Stimulated activated naive CD8-positive, alpha-beta T cell treated with anti-CD3 and anti-CD28 coated beads, Interleukin-15, amount 100 ng/mL, for 72 hours (primary cell): ENCODE results near the gene CDC14B.
A peak's percentile ranks its signal among the peaks of the same experiment; 100 is the strongest.

Source experiments
- ATAC-seq: fragments of 150-1000 bp; cut with Tn5 transposase; 2 replicates; pipeline ENCODE4 v1.10.0; 2021; ENCODE audit warnings: mild to moderate bottlenecking, moderate library complexity
- DNase-seq, 2 donors: peaks; one replicate each; pipeline ENCODE4 v3.0.0; 2021 to 2022
- H3K27ac Mint-ChIP-seq, 2 donors: one replicate each; pipeline ENCODE4 v1.8.0; 2022; ENCODE audit warnings: mild to moderate bottlenecking in 2 of 2, mixed read lengths in 2 of 2, moderate library complexity in 2 of 2
- H3K27me3 Mint-ChIP-seq: one replicate; pipeline ENCODE4 v1.8.0; 2022; ENCODE audit warnings: mixed read lengths
- H3K4me1 Mint-ChIP-seq: one replicate; pipeline ENCODE4 v1.8.0; 2022; ENCODE audit warnings: mild to moderate bottlenecking, mixed read lengths
- H3K4me3 Mint-ChIP-seq, 2 donors: one replicate each; pipeline ENCODE4 v1.8.0; 2022; ENCODE audit warnings: mild to moderate bottlenecking in 2 of 2, mixed read lengths in 2 of 2, moderate library complexity in 1 of 2
- H3K9me3 Mint-ChIP-seq, 2 donors: one replicate each; pipeline ENCODE4 v1.8.0; 2022; ENCODE audit warnings: mixed read lengths in 2 of 2

Gene CDC14B

DNA sequence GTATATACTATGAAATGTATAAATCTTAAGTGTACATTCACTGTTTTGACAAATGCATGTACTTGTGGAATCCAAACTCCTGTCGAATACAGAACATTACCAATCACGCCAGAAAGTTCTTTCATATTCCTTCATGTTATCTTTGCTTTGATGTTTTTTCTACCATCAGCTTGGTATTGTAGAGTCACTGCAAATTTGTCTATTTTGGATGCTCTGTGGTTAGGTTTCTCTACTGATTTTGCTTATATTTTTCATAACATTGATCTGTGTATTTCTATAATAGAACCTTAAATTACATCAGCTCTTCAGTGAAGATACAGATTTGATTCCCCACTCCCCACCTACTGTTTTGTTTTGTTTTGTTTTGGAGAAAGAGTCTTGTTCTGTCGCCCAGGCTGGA lies 138.9 kb downstream of the CDC14B start:
- DNase-seq = no peak
- Mint-ChIP-seq H3K4me1 (peaks cover 9% of the 10 kb centered on the region), H3K27me3 (no peaks in the 10 kb centered on the region)

DNA sequence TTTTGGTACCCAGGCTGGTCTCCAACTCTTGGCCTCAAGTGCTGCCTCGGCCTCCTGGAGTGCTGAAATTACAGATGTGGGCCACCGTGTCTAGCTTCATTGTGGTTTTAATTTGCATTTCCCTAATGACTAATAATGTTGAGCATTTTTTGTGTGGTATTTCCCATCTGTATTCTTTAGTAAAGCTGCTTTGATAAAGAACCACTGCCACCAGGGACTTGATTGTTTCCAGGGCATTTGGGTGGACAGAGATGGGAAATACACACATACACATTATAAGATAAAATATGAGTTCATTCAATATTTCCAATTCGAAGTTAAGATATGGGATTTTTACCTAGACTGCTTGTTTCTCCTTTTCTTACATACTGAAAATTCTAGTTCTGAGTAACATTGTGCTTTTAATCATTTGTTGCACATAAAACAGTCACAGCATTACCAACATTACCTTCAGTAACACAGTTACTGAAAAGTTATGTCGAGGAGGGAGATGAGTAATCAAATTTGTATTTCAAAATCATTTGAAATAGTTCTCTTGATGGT lies 140.7 kb downstream of the CDC14B start:
- no peaks in the 10 kb centered on the region for H3K9me3 Mint-ChIP-seq
- H3K27me3 Mint-ChIP-seq = no peaks in the 10 kb centered on the region
- peak overlapping the region in 1 of 2 donors; percentile 30 for H3K4me3 Mint-ChIP-seq
- peak overlapping the region; percentile 80 to 93 for H3K27ac Mint-ChIP-seq
- DNase-seq (peak in 1 of 2 donors; percentile 59), ATAC-seq (peak; percentile 89)
- H3K4me1 Mint-ChIP-seq = peaks cover 9% of the 10 kb centered on the region

More for the DNA sequence above, 138.9 kb downstream of the CDC14B start:
- ATAC-seq = no peak
- no peaks in the 10 kb centered on the region for H3K9me3 Mint-ChIP-seq
- H3K4me3 Mint-ChIP-seq = no peak overlapping the region
- H3K27ac Mint-ChIP-seq = no peak overlapping the region

DNA sequence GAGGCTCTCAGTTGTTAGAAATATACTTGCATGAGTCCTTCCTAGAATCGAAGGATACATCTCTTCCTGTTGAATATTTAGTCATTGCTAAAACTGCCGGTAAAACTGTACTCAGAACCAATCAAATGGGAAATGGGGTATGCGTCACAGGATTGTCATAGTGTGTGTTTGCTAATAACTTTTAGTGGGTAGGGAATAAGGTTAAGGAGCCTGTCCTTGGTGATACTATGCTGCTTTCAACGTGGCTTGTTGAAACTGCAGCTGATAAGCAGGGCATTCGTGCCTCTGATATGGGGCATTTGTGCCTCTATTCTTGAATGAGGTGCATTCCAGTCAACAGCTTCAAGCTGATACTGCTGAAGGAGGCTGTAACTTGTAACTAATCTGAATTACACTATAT lies 143.1 kb downstream of the CDC14B start:
- Mint-ChIP-seq H3K9me3 (no peaks in the 10 kb centered on the region), H3K4me1 (peaks cover 9% of the 10 kb centered on the region), H3K4me3 (no peak overlapping the region), H3K27me3 (no peaks in the 10 kb centered on the region), H3K27ac (no peak overlapping the region)
- ATAC-seq = no peak
- no peak for DNase-seq

DNA sequence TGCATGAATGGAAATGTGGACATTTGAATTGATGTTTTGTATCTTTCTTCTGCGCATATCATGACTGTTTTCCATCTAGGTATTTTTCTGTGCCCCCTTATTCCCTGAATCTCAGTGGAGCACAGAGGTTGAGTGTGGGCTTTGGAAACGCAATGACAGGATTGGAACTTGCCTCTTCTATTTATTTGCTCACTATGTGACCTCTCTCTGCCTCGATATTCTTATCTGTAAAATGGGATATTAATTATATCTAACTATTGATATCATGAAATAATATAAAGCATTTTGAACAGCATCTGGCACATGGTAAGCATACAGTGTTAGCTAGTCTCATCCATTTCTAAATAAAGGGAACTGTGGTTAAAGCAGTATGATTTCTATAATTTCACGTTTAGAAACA lies 143.6 kb downstream of the CDC14B start:
- no peak for DNase-seq
- no peaks in the 10 kb centered on the region for H3K27me3 Mint-ChIP-seq
- no peak overlapping the region for H3K27ac Mint-ChIP-seq
- peaks cover 9% of the 10 kb centered on the region for H3K4me1 Mint-ChIP-seq
- H3K4me3 Mint-ChIP-seq = no peak overlapping the region
- ATAC-seq = no peak
- no peaks in the 10 kb centered on the region for H3K9me3 Mint-ChIP-seq

GRCh38 chr9:96467784-96468183 lies 151.9 kb downstream of the CDC14B start:
- no peak overlapping the region for H3K27ac Mint-ChIP-seq
- no peak overlapping the region for H3K4me3 Mint-ChIP-seq
- H3K27me3 Mint-ChIP-seq = no peaks in the 10 kb centered on the region
- no peak for DNase-seq
- ATAC-seq = no peak
- no peaks in the 10 kb centered on the region for H3K9me3 Mint-ChIP-seq
- H3K4me1 Mint-ChIP-seq = no peaks in the 10 kb centered on the region

GRCh38 chr9:96464426-96464825 lies 155.2 kb downstream of the CDC14B start:
- no peak overlapping the region for H3K4me3 Mint-ChIP-seq
- ATAC-seq (no peak), DNase-seq (no peak)
- H3K4me1 Mint-ChIP-seq = peaks cover 4% of the 10 kb centered on the region
- no peak overlapping the region for H3K27ac Mint-ChIP-seq
- no peaks in the 10 kb centered on the region for H3K9me3 Mint-ChIP-seq
- H3K27me3 Mint-ChIP-seq = no peaks in the 10 kb centered on the region

GRCh38 chr9:96462541-96462940 lies 157.1 kb downstream of the CDC14B start:
- Mint-ChIP-seq H3K4me1 (peaks cover 15% of the 10 kb centered on the region), H3K27ac (no peak overlapping the region), H3K9me3 (no peaks in the 10 kb centered on the region), H3K4me3 (no peak overlapping the region), H3K27me3 (no peaks in the 10 kb centered on the region)
- no peak for ATAC-seq
- no peak for DNase-seq

- Mint-ChIP-seq H3K27me3 (no peaks in the 10 kb centered on the region), H3K9me3 (no peaks in the 10 kb centered on the region), H3K27ac (no peak overlapping the region), H3K4me1 (peaks cover 15% of the 10 kb centered on the region), H3K4me3 (no peak overlapping the region)
- DNase-seq = no peak
- no peak for ATAC-seq
These were observed 158.3 kb downstream of the CDC14B start for GRCh38 chr9:96461336-96461735.

DNA sequence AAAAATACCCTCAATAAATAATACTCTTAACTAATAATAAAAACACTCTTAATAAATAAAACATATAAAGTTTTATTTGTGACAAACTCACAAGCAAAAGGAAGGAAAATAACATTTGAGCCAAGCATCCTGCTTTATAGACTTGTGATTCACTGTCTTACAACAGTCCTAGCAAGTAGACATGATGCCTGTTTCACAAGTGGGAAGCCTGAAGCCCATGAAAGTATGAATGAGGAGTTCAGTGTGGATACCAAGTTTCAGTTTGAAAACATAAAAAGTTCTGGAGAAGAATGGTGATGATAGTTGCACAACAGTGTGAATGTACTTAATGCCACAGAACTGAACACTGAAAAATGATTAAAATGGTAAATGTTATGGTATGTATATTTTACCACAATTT lies 158.8 kb downstream of the CDC14B start:
- ATAC-seq (no peak), DNase-seq (no peak)
- Mint-ChIP-seq H3K4me3 (no peak overlapping the region), H3K9me3 (no peaks in the 10 kb centered on the region), H3K4me1 (peaks cover 15% of the 10 kb centered on the region), H3K27me3 (no peaks in the 10 kb centered on the region), H3K27ac (no peak overlapping the region)

- no peaks in the 10 kb centered on the region for H3K27me3 Mint-ChIP-seq
- DNase-seq = no peak
- H3K4me1 Mint-ChIP-seq = peaks cover 15% of the 10 kb centered on the region
- H3K27ac Mint-ChIP-seq = no peak overlapping the region
- no peak for ATAC-seq
- no peaks in the 10 kb centered on the region for H3K9me3 Mint-ChIP-seq
- H3K4me3 Mint-ChIP-seq = no peak overlapping the region
These were observed 159.2 kb downstream of the CDC14B start for GRCh38 chr9:96460470-96460869.

DNA sequence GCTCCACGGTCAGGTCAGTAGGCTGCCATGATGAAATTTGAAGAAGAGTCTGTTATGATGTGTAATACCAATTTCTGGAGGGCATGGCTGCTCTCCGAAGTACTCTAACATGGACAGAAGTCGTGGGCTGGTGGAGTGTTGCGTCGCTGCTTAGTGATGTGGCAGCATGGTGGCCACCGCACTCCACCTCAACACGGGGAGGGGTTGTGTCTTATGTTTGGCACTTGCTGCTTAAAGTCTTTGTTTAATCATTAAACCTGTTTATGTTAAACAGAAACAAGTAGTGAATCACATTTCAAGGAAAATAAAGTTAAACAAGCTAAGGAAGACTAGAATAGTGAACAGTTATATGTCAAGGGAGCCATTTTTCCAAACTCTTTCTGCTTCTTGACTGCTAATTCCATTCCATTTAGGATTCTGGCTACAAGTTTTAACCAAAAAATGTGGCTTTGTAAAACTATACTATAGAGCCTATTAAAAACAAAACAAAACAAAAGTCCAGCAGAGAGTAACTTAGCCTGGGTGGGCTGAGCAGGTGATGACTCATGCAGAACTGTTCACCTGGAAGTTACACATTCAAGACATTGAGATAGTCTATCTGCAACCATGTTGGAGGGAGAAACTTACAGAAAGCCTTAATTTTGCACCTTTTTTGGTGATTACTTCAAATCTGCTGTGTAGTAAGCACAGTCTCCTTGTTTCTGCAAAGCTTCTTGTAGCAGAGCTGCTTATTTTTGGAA lies 160.2 kb downstream of the CDC14B start:
- no peaks in the 10 kb centered on the region for H3K9me3 Mint-ChIP-seq
- H3K4me3 Mint-ChIP-seq = no peak overlapping the region
- H3K27ac Mint-ChIP-seq = no peak overlapping the region
- ATAC-seq (no peak), DNase-seq (no peak)
- H3K4me1 Mint-ChIP-seq = peaks cover 15% of the 10 kb centered on the region
- no peaks in the 10 kb centered on the region for H3K27me3 Mint-ChIP-seq

DNA sequence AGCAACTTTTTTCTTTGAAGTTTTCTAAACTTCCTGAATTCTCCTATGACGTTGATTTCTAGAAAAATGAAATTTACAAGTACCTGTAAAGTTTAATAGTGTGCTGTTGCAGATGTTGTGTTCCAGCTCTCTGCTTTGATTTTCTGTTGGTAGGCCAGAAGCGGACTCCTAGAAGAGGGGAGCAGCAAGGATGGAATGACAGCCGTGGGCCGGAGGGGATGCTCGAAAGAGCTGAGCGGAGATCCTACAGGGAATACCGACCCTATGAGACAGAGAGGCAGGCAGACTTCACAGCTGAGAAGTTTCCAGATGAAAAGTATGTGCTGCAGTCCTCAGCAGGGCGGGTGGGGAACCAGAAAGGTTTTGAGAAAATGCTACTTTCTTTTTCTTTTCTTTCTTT lies 161.4 kb downstream of the CDC14B start:
- Mint-ChIP-seq H3K4me1 (peaks cover 22% of the 10 kb centered on the region), H3K27ac (no peak overlapping the region), H3K4me3 (no peak overlapping the region), H3K27me3 (no peaks in the 10 kb centered on the region), H3K9me3 (no peaks in the 10 kb centered on the region)
- ATAC-seq = no peak
- DNase-seq = no peak

DNA sequence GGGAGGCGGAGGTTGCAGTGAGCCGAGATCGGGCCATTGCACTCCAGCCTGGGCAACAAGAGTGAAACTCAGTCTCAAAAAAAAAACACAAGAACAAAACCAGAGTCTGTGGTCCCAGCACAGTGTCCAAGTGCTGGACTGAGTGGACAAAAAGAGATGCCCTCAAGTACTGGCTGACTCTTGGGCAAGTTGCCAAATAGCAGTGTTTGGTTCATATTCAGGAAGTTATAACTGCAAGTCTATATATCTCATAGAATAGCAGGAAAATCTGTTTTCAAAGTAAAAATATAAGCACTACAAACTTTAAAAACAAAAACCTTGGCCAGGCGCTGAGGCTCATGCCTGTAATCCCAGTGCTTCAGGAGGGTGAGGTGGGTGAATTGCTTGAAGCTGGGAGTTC lies 162.4 kb downstream of the CDC14B start:
- DNase-seq (no peak), ATAC-seq (no peak)
- Mint-ChIP-seq H3K4me1 (peaks cover 28% of the 10 kb centered on the region), H3K27me3 (no peaks in the 10 kb centered on the region), H3K27ac (no peak overlapping the region), H3K9me3 (no peaks in the 10 kb centered on the region), H3K4me3 (no peak overlapping the region)

DNA sequence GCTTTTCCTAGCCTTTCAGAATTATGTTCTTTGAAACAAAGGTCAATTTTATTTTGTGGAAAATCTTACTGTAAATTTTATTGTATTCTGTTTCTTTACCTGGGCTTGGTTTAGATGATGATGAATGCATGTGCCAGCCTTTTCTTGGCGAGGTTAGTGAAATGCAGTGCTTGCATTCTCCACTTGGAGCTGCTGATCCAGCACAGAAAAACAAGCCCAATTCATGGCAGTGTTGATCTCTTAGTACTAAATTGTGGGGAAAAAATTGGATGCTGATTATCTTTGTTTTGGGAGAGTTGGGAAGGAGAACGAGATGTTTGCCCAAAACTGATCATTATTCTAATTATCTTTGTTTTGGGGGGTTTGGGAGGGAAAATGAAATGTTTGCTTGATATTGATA lies 166.0 kb downstream of the CDC14B start:
- no peak for DNase-seq
- Mint-ChIP-seq H3K4me3 (no peak overlapping the region), H3K27me3 (peaks cover 9% of the 10 kb centered on the region), H3K9me3 (no peaks in the 10 kb centered on the region), H3K4me1 (peaks cover 40% of the 10 kb centered on the region), H3K27ac (no peak overlapping the region)
- no peak for ATAC-seq

GRCh38 chr9:96450613-96451528 lies 168.8 kb downstream of the CDC14B start:
- DNase-seq (peak; percentile 26 to 36), ATAC-seq (peak; percentile 6)
- Mint-ChIP-seq H3K27ac (peak overlapping the region; percentile 87 to 90), H3K27me3 (peaks cover 9% of the 10 kb centered on the region), H3K4me3 (peak overlapping the region; percentile 93 to 95), H3K9me3 (no peaks in the 10 kb centered on the region), H3K4me1 (peaks cover 41% of the 10 kb centered on the region)
